ENCODE measurements around the gene PANX1.
"Not testable (repeated sequence)": the region's sequence is repeated elsewhere in the genome, so short reads cannot be mapped to it uniquely, and the experiment has no call there.

Gene PANX1

GRCh38 chr11:94128746-94129511, at the start of gene PANX1:
Gene PANX1 (plus strand): TSS chr11:94128841. CDS start chr11:94129313, 472 bp downstream.
- peak; percentile 96 for DNase-seq

GRCh38 chr11:94084164-94084563, 44.5 kb upstream of the PANX1 start:
- no peak for DNase-seq

GRCh38 chr11:94088906-94089305, 39.7 kb upstream of the PANX1 start:
- no peak for DNase-seq

GRCh38 chr11:94089341-94089740, 39.3 kb upstream of the PANX1 start:
- DNase-seq = no peak

- no peak for DNase-seq
Measured at GRCh38 chr11:94090401-94090800, 38.2 kb upstream of the PANX1 start.

- DNase-seq = no peak
Measured at GRCh38 chr11:94091091-94091490, 37.5 kb upstream of the PANX1 start.

GRCh38 chr11:94100253-94100652, 28.4 kb upstream of the PANX1 start:
- no peak for DNase-seq

- DNase-seq = no peak
Measured at GRCh38 chr11:94103471-94103870, 25.2 kb upstream of the PANX1 start.

- DNase-seq = no peak
Measured at GRCh38 chr11:94104734-94105133, 23.9 kb upstream of the PANX1 start.

GRCh38 chr11:94106716-94107115, 21.9 kb upstream of the PANX1 start:
- no peak for DNase-seq

- DNase-seq = no peak
Measured at GRCh38 chr11:94107363-94107762, 21.3 kb upstream of the PANX1 start.

- no peak for DNase-seq
Measured at GRCh38 chr11:94111241-94111640, 17.4 kb upstream of the PANX1 start.

GRCh38 chr11:94111660-94112059, 17.0 kb upstream of the PANX1 start:
- DNase-seq = no peak

- DNase-seq = no peak
Measured at GRCh38 chr11:94112206-94112953, 16.3 kb upstream of the PANX1 start.

GRCh38 chr11:94117197-94117574, 11.5 kb upstream of the PANX1 start:
- no peak for DNase-seq

GRCh38 chr11:94117871-94118270, 10.8 kb upstream of the PANX1 start:
- no peak for DNase-seq

- not testable (repeated sequence) for DNase-seq
Measured at GRCh38 chr11:94119676-94120075, 9.0 kb upstream of the PANX1 start.

GRCh38 chr11:94120516-94120915, 8.1 kb upstream of the PANX1 start:
- not testable (repeated sequence) for DNase-seq

GRCh38 chr11:94120946-94121345, 7.7 kb upstream of the PANX1 start:
- DNase-seq = no peak

- DNase-seq = peak; percentile 45
Measured at GRCh38 chr11:94125407-94126115, 3.1 kb upstream of the PANX1 start.

- no peak for DNase-seq
Measured at GRCh38 chr11:94127638-94128037, 1.0 kb upstream of the PANX1 start.

- DNase-seq = no peak
Measured at GRCh38 chr11:94128291-94128745, 323 bp upstream of the PANX1 start.

GRCh38 chr11:94129512-94130297, 1.1 kb downstream of the PANX1 start:
- DNase-seq = no peak

Measured in eye (tissue), 1 donor.